HFF-Myc (cell line): Measurements from ENCODE around the gene ARAP1.

ENCODE experiments used
- DNase-seq: peaks from one replicate; pipeline ENCODE4 v3.0.0-alpha.2; 2011; ENCODE audit warnings: low read depth; ENCODE audit errors: extremely low read depth
- H3K4me3 ChIP-seq: replicated peaks from 2 replicates; pipeline ENCODE4 v1.5.1; 2011; ENCODE audit warnings: low read depth, mild to moderate bottlenecking, control low read depth, low read length
- TF ChIP-seq, protein P1 (sequence below): IDR thresholded peaks from 2 replicates; pipeline ENCODE4 v1.5.1; 2012; ENCODE audit warnings: mild to moderate bottlenecking, low read depth, low read length, control low read depth; ENCODE audit errors: missing control alignments

ARAP1 gene

DNA sequence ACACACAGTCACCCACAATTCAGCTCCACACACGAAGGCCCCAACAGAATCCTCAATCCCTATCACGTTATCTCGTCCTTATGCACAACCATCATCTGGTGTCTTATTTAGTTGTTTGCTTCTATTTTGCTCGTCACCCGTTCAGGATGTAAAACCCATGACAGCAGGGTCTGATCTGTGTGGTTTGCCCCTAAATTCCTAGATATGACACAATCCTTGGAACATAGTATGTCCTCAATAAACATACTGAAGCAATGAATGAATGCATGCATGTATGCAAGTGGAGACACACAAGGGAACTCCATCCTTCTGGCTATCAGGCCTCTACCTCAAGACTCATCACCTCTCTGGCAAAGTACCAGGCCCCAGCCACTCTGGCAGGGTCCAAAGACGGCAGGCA is 21.5 kb upstream of the ARAP1 start:
- DNase-seq = no peak
- TF ChIP-seq, protein P1, sequence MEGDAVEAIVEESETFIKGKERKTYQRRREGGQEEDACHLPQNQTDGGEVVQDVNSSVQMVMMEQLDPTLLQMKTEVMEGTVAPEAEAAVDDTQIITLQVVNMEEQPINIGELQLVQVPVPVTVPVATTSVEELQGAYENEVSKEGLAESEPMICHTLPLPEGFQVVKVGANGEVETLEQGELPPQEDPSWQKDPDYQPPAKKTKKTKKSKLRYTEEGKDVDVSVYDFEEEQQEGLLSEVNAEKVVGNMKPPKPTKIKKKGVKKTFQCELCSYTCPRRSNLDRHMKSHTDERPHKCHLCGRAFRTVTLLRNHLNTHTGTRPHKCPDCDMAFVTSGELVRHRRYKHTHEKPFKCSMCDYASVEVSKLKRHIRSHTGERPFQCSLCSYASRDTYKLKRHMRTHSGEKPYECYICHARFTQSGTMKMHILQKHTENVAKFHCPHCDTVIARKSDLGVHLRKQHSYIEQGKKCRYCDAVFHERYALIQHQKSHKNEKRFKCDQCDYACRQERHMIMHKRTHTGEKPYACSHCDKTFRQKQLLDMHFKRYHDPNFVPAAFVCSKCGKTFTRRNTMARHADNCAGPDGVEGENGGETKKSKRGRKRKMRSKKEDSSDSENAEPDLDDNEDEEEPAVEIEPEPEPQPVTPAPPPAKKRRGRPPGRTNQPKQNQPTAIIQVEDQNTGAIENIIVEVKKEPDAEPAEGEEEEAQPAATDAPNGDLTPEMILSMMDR = no peak
- no peak overlapping the region for H3K4me3 ChIP-seq

- H3K4me3 ChIP-seq = no peak overlapping the region
- TF ChIP-seq, protein P1 = no peak
- no peak for DNase-seq
These were observed 21.1 kb upstream of the ARAP1 start for GRCh38 chr11:72773291-72773690.

DNA sequence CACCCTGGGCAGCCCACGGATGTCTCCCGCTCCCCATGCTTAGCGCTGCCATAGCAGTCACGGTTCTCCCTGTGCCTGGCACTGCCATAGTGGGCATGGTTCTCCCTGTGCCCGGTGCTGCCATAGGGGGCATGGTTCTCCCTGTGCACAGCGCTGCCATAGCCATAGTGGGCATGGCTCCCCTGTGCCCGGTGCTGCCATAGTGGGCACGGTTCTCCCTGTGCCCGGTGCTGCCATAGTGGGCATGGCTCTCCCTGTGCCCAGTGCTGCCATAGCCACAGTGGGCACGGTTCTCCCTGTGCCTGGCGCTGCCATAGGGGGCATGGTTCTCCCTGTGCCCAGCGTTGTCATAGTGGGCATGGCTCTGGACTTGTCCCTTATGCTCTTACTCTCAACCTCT is 19.9 kb upstream of the ARAP1 start:
- DNase-seq = no peak
- TF ChIP-seq, protein P1 = no peak
- H3K4me3 ChIP-seq = no peak overlapping the region

- TF ChIP-seq, protein P1 = no peak
- no peak overlapping the region for H3K4me3 ChIP-seq
- DNase-seq = no peak
These were observed 19.3 kb upstream of the ARAP1 start for GRCh38 chr11:72771507-72771906.

DNA sequence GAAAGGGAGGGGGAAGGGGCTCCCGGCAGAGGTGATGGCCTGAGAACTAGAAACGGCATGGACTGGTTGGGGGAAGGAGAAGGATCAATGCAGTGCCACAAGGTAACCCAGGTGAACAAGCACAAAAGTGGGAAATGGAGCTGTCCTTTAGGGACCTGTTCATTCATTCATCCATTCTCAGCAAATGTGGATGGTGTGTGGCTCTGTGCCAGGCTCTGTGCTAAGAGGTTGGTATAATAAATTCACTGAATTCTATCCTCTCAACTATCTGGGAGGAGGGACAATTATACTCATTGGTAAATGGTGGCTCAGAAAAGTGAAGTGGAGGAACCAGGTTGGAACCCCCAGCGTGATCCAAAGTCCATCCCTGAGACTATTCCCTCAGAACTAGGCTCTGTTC is 18.6 kb upstream of the ARAP1 start:
- no peak for DNase-seq
- TF ChIP-seq, protein P1 = no peak
- no peak overlapping the region for H3K4me3 ChIP-seq

DNA sequence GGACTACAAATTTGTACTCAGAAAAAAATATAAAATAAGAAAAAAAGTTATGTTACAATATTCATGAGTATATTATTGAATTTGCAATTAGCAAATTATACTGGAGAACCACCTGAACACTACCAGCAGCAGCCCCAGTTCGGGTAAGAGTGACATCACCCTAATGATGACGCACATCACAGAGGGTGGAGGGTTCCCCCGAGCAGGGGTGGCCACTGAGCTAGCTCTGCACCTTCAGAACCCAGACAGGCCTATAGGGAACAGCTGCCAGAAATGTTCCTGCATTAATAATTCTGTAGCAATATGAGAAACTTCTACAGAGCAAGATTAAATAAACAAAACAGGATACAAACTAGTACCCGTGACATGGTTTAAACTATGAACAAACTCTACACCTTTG is 17.5 kb upstream of the ARAP1 start:
- DNase-seq = no peak
- H3K4me3 ChIP-seq = no peak overlapping the region
- TF ChIP-seq, protein P1 = no peak

DNA sequence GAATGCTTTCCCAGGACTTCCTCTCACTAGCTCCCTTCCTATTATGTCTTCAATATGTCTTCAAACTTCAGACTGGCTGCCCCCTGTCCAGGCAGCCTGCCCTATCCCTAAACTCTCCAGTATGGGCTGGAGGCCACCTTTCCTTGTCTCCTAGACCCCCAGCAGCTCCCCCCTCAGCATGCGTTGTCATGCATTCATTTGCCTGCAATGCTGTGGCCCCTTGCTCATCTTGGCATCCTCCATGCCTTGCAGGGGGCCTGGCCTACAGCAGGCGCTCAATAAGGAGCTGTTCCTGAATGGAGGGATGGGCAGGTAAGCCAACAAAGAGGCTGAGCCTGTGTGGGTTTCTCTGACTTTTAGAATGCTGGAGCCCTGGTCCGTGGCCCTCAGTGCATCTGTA is 16.4 kb upstream of the ARAP1 start:
- no peak for DNase-seq
- TF ChIP-seq, protein P1 = no peak
- H3K4me3 ChIP-seq = no peak overlapping the region
